NCI-H774 (cell line): Measurements from ENCODE around the gene NUP155.
"Not testable (repeated sequence)": the region's sequence is repeated elsewhere in the genome, so short reads cannot be mapped to it uniquely, and the experiment has no call there.

Experiments
- DNase-seq: peaks from one replicate; lab custom pipeline; 2025; lab: John Stamatoyannopoulos, UW

Gene NUP155

GRCh38 chr5:37370864-37371726 is at the start of gene NUP155:
Gene NUP155 (minus strand): TSS chr5:37371106. CDS start chr5:37370977, 129 bp downstream.
- DNase-seq = peak; percentile 94

GRCh38 chr5:37417347-37417746 is 46.4 kb upstream of the NUP155 start:
- no peak for DNase-seq

- DNase-seq = not testable (repeated sequence)
Observed at GRCh38 chr5:37415456-37415855, 44.5 kb upstream of the NUP155 start.

GRCh38 chr5:37412515-37412914 is 41.6 kb upstream of the NUP155 start:
- no peak for DNase-seq

- DNase-seq = no peak
Observed at GRCh38 chr5:37400501-37400900, 29.6 kb upstream of the NUP155 start.

GRCh38 chr5:37396352-37396751 is 25.4 kb upstream of the NUP155 start:
- no peak for DNase-seq

GRCh38 chr5:37391591-37391990 is 20.7 kb upstream of the NUP155 start:
- no peak for DNase-seq

GRCh38 chr5:37379100-37379628 is 8.3 kb upstream of the NUP155 start, which contains the start of gene WDR70:
Gene WDR70 (plus strand): TSS chr5:37379318. CDS start chr5:37379368, 50 bp downstream.
- DNase-seq = peak; percentile 94

- not testable (repeated sequence) for DNase-seq
Observed at GRCh38 chr5:37378066-37378465, 7.2 kb upstream of the NUP155 start.

GRCh38 chr5:37375091-37375490 is 4.2 kb upstream of the NUP155 start:
- DNase-seq = no peak

- no peak for DNase-seq
Observed at GRCh38 chr5:37370550-37370863, 399 bp downstream of the NUP155 start.

GRCh38 chr5:37355161-37355560 is 15.7 kb downstream of the NUP155 start:
- DNase-seq = no peak

GRCh38 chr5:37342741-37343140 is 28.2 kb downstream of the NUP155 start:
- not testable (repeated sequence) for DNase-seq

GRCh38 chr5:37334754-37335153 is 36.2 kb downstream of the NUP155 start:
- not testable (repeated sequence) for DNase-seq

GRCh38 chr5:37326536-37326935 is 44.4 kb downstream of the NUP155 start:
- no peak for DNase-seq

GRCh38 chr5:37323607-37324006 is 47.3 kb downstream of the NUP155 start:
- DNase-seq = no peak

- no peak for DNase-seq
Observed at GRCh38 chr5:37319037-37319782, 51.7 kb downstream of the NUP155 start.

- no peak for DNase-seq
Observed at GRCh38 chr5:37316027-37316426, 54.9 kb downstream of the NUP155 start.

GRCh38 chr5:37310360-37310759 is 60.5 kb downstream of the NUP155 start:
- DNase-seq = no peak

- DNase-seq = no peak
Observed at GRCh38 chr5:37308793-37309192, 62.1 kb downstream of the NUP155 start.

- DNase-seq = no peak
Observed at GRCh38 chr5:37304888-37305287, 66.0 kb downstream of the NUP155 start.

- DNase-seq = not testable (repeated sequence)
Observed at GRCh38 chr5:37296313-37296712, 74.6 kb downstream of the NUP155 start.
